ENCODE data around the gene VCAM1.
"Not testable (repeated sequence)": the region's sequence is repeated elsewhere in the genome, so short reads cannot be mapped to it uniquely, and the experiment has no call there.

The VCAM1 gene

DNA sequence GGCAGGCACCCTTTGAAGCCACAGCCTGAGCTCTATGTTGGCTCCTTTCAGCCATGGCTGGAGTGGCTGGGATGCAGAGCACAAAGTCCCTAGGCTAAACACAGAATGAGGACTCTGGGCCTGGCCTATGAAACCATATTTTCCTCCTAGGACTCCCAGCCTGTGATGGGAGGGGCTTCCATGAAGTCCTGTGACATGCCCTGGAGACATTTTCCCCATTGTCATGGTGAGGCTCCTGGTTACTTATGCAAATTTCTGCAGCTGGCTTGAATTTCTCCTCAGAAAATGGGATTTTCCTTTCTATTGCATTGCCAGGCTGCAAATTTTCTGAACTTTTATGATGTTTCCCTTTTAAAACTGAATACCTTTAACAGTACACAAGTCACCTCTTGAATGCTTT lies 61.3 kb downstream of the VCAM1 start:
- no peak for DNase-seq (ENCODE audit: low spot score)

DNA sequence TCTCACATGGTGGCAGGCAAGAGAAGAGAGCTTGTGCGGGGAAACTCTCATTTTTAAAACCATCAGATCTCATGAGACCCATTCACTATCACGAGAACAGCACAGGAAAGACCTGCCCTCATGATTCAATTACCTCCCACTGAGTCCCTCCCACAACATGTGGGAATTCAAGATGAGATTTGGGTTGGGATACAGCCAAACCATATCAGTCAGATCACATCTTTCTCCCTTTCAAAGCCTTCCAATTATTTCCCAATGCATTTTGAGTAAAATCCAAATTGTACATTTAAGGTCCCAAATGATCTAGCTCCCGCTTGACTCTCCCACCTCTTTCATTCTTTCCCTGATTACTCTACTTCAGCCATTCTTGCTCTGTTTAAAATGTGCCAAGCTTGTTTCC lies 62.2 kb downstream of the VCAM1 start:
- not testable (repeated sequence) for DNase-seq (ENCODE audit: low spot score)

DNA sequence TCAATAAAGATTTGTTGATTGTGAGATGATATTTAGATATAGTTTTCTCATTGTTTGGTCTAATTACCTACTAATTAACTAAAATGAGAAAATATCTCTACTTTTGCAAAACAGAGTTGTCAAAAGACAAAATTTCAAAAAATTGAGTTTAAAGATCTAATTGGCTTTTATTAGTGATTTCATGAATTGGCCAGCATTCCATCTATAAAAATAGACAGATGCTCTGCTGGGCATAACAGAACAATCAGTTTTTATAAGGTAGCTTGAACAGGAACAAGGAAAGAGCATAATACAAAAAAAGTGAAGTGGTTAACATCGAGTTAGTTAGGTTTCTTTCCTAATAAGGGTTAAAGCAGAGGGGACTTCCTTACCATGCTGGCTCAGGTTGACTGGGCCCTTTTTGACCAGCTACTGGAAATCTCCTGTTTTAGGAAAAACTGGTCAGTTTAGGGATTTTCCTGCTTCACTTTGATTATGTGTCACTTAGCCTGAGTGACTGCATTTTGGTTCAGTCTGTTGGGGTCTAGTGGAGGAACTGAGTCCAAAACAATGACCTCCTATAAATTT lies 63.0 kb downstream of the VCAM1 start:
- no peak for DNase-seq (ENCODE audit: low spot score)

DNA sequence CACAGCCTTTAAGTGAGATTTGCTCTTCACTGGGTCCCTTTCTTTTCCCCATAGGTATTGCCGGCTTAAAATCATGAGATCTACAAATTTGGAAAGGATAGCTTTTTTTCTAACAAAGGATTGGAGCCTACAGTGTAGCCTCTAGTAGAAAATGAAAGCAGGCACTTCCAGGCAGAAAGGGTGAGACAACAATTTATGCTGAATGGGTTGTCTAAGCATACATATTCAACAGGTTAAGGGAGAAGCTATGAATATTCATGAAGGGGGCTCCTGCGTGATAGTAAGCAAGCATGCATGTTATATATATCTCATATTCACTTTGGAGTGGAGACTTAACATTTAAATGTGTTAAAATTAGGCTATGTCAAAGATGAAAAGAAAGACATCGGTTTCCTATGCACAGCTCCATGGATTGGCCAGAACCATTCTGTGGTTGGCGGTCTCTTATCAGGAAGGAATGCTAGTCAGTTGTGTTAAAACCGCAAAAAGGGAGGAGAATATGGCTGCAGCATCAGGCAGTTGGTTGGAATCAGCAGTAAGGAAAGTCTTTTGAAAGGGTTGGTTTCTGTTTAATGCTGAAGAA lies 66.0 kb downstream of the VCAM1 start:
- DNase-seq (ENCODE audit: low spot score): no peak

DNA sequence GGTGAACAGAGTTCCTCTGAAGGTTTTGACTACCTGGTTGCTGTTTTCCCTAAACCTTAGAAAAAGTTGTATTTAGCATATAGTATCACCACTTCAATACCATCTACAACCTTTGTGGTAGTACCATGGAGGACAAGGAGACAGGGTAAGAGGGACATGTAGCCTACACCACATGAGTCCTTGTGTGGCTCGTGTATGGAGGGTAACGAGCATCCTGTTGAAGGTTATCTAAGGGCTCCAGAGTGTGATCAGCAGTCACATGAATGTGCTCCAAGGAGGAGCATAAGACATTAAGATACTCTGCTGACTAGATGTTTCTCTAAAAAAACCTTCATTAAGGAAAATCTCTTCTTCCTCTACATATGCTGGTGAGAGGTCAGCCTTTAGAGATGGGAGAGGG lies 67.3 kb downstream of the VCAM1 start:
- no peak for DNase-seq (ENCODE audit: low spot score)
